Measurements from ENCODE around the gene IL17RE.

GRCh38 chr3:9908286-9908685, 5.6 kb downstream of the IL17RE start:
- TF ChIP-seq EZH2 (IDR thresholded peaks at IDR 0.05) (no peak), FOXP2 (optimal IDR thresholded peaks at IDR 0.05; ENCODE audit: control extremely low read depth, extremely low read length, insufficient read depth) (no peak)

All from SK-N-MC (cell line).